NCI-H1417 treated with DMSO at 0.1 percent for 48 hours (cell line): ENCODE results near the gene PANK2.
"Not testable (repeated sequence)": the region's sequence is repeated elsewhere in the genome, so short reads cannot be mapped to it uniquely, and the experiment has no call there.

Source experiments
- DNase-seq: peaks from one replicate; lab custom pipeline; 2025; lab: John Stamatoyannopoulos, UW

Gene PANK2

GRCh38 chr20:3869839-3870634 is 19.1 kb upstream of the PANK2 start:
- DNase-seq, result no peak

- no peak for DNase-seq
These were observed 17.5 kb upstream of the PANK2 start for GRCh38 chr20:3871550-3872265.

- no peak for DNase-seq
These were observed 15.7 kb upstream of the PANK2 start for GRCh38 chr20:3873507-3873906.

- no peak for DNase-seq
These were observed 14.9 kb upstream of the PANK2 start for GRCh38 chr20:3874194-3874844.

GRCh38 chr20:3875378-3875974 is 13.7 kb upstream of the PANK2 start:
- no peak for DNase-seq

GRCh38 chr20:3876000-3876399 is 13.2 kb upstream of the PANK2 start:
- DNase-seq, result no peak

GRCh38 chr20:3876676-3877075 is 12.5 kb upstream of the PANK2 start:
- no peak for DNase-seq

GRCh38 chr20:3878921-3879274 is 10.3 kb upstream of the PANK2 start:
- not testable (repeated sequence) for DNase-seq

- no peak for DNase-seq
These were observed 3.5 kb upstream of the PANK2 start for GRCh38 chr20:3885715-3886114.

GRCh38 chr20:3887876-3888620 is 1.1 kb upstream of the PANK2 start:
- DNase-seq, result no peak

GRCh38 chr20:3889489-3890397 is 556 bp downstream of the PANK2 start:
- DNase-seq, result no peak

- no peak for DNase-seq
These were observed 1.2 kb downstream of the PANK2 start for GRCh38 chr20:3890398-3890751.

GRCh38 chr20:3890999-3891929 is 2.1 kb downstream of the PANK2 start:
- DNase-seq, result no peak

GRCh38 chr20:3894796-3895195 is 5.6 kb downstream of the PANK2 start:
- DNase-seq, result no peak

GRCh38 chr20:3896302-3896701 is 7.1 kb downstream of the PANK2 start:
- no peak for DNase-seq

- DNase-seq, result no peak
These were observed 7.8 kb downstream of the PANK2 start for GRCh38 chr20:3896853-3897583.

- not testable (repeated sequence) for DNase-seq
These were observed 9.0 kb downstream of the PANK2 start for GRCh38 chr20:3898181-3898580.

GRCh38 chr20:3898639-3899038 is 9.5 kb downstream of the PANK2 start:
- no peak for DNase-seq

- no peak for DNase-seq
These were observed 11.0 kb downstream of the PANK2 start for GRCh38 chr20:3900187-3900604.
